ENCODE results near the gene MORN1.

Gene MORN1

GRCh38 chr1:2349806-2350205, 41.5 kb downstream of the MORN1 start:
- DNase-seq = no peak

- DNase-seq = no peak
Measured at GRCh38 chr1:2348346-2349325, 42.7 kb downstream of the MORN1 start.

- no peak for DNase-seq
Measured at GRCh38 chr1:2347896-2348295, 43.5 kb downstream of the MORN1 start.

- DNase-seq = no peak
Measured at GRCh38 chr1:2347409-2347785, 44.0 kb downstream of the MORN1 start.

- no peak for DNase-seq
Measured at GRCh38 chr1:2346691-2347408, 44.5 kb downstream of the MORN1 start.

GRCh38 chr1:2345297-2346075, 45.9 kb downstream of the MORN1 start:
- DNase-seq = no peak

- DNase-seq = no peak
Measured at GRCh38 chr1:2344744-2345296, 46.5 kb downstream of the MORN1 start.

GRCh38 chr1:2344121-2344681, 47.2 kb downstream of the MORN1 start:
- no peak for DNase-seq

- no peak for DNase-seq
Measured at GRCh38 chr1:2343023-2343935, 48.1 kb downstream of the MORN1 start.

- no peak for DNase-seq
Measured at GRCh38 chr1:2342384-2343022, 48.9 kb downstream of the MORN1 start.

GRCh38 chr1:2341706-2342383, 49.5 kb downstream of the MORN1 start:
- DNase-seq = no peak

GRCh38 chr1:2340918-2341254, 50.5 kb downstream of the MORN1 start:
- no peak for DNase-seq

- no peak for DNase-seq
Measured at GRCh38 chr1:2340086-2340917, 51.1 kb downstream of the MORN1 start.

- no peak for DNase-seq
Measured at GRCh38 chr1:2339206-2340085, 51.9 kb downstream of the MORN1 start.

- DNase-seq = no peak
Measured at GRCh38 chr1:2337501-2337900, 53.9 kb downstream of the MORN1 start.

- DNase-seq = no peak
Measured at GRCh38 chr1:2337081-2337480, 54.3 kb downstream of the MORN1 start.

GRCh38 chr1:2336499-2336898, 54.9 kb downstream of the MORN1 start:
- no peak for DNase-seq

- no peak for DNase-seq
Measured at GRCh38 chr1:2335721-2336455, 55.5 kb downstream of the MORN1 start.
